Upper lobe of left lung (tissue), 6 donors: Measurements from ENCODE around the gene KRT81. TPM values are rescaled to one million over a fixed set of nuclear protein-coding genes. Genes with fewer than 3 reads are reported as not detected.

Experiments used
- ATAC-seq, 2 donors: fragments of 200-7000 bp; cut with Tn5 transposase; one replicate each; pipeline ENCODE4 v1.9.1; 2022; ENCODE audit warnings: mild to moderate bottlenecking in 2 of 2, moderate library complexity in 2 of 2; ENCODE audit not compliant: low FRiP score in 2 of 2
- DNase-seq, 2 donors: peaks; one replicate each; pipeline ENCODE4 v3.0.0-alpha.2; 2019 to 2020
- H3K27ac ChIP-seq, 4 donors: fragments of 200-600 bp; sonication (generic); one replicate each; pipeline ENCODE4 v1.5.1; 2016 to 2019
- H3K27me3 ChIP-seq, 4 donors: fragments of 200-600 bp; sonication (generic); one replicate each; pipeline ENCODE4 v1.5.1; 2017 to 2019
- H3K36me3 ChIP-seq, 4 donors: fragments of 200-600 bp; sonication (generic); one replicate each; pipeline ENCODE4 v1.5.1; 2016 to 2019
- H3K4me1 ChIP-seq, 4 donors: fragments of 200-600 bp; sonication (generic); one replicate each; pipeline ENCODE4 v1.5.1; 2018 to 2019
- H3K4me3 ChIP-seq, 4 donors: fragments of 200-600 bp; sonication (generic); one replicate each; pipeline ENCODE4 v1.5.1; 2017 to 2019; ENCODE audit warnings: mild to moderate bottlenecking in 2 of 4, moderate library complexity in 1 of 4
- H3K9me3 ChIP-seq, 4 donors: fragments of 200-600 bp; sonication (generic); one replicate each; pipeline ENCODE4 v1.5.1; 2018 to 2019
- EP300 ChIP-seq, 4 donors: sonication (generic); formaldehyde crosslinking; IDR thresholded peaks; one replicate each; pipeline ENCODE4 v1.5.1; 2017; ENCODE audit warnings: antibody characterized with exemption in 4 of 4, control low read depth in 2 of 4
- POLR2A ChIP-seq, 4 donors: fragments of 450-650 bp; IDR thresholded peaks; one replicate each; pipeline ENCODE4 v1.5.1; 2016 to 2017; ENCODE audit warnings: antibody characterized with exemption in 4 of 4, mild to moderate bottlenecking in 2 of 4
- POLR2AphosphoS5 ChIP-seq, 2 donors: sonication (generic); formaldehyde crosslinking; IDR thresholded peaks; one replicate each; pipeline ENCODE4 v1.5.1; 2017; ENCODE audit warnings: antibody characterized with exemption in 2 of 2
- WGBS, 2 donors: methylation state at CpG; one replicate each; pipeline ENCODE4 v1.1.5; 2017 to 2018; 5-methylcytosine and 5-hydroxymethylcytosine counted together
- total RNA-seq, 6 donors: library from RNA; depleted of rRNA in 4 of 6; stranded (reverse); fragments of >200 nt in 4 of 6; gene quantifications; one replicate each; pipeline versions ENCODE4 v1.1.0 to v1.2.1, GENCODE V29; 2016 to 2021
- TF ChIP-seq, protein P1 (sequence below), 6 experiments: fragments of 450-650 bp in 4 of 6; fragments of 200-600 bp in 2 of 6; sonication (generic) in 2 of 6; IDR thresholded peaks; one replicate each; pipeline ENCODE4 v1.5.1; 2016 to 2019; ENCODE audit warnings: antibody characterized with exemption in 6 of 6
- donor health status: DM: no; HTN: no; CAD: no; lungs with moderate emphysema.
- donor health status: DM: no; HTN: yes; CAD: no; lungs with severe emphysema.

KRT81 gene
- total RNA-seq, 6 donors from 2014 or later = 0.39 to 1.4 (median 0.52) TPM; not detected in 2

DNA sequence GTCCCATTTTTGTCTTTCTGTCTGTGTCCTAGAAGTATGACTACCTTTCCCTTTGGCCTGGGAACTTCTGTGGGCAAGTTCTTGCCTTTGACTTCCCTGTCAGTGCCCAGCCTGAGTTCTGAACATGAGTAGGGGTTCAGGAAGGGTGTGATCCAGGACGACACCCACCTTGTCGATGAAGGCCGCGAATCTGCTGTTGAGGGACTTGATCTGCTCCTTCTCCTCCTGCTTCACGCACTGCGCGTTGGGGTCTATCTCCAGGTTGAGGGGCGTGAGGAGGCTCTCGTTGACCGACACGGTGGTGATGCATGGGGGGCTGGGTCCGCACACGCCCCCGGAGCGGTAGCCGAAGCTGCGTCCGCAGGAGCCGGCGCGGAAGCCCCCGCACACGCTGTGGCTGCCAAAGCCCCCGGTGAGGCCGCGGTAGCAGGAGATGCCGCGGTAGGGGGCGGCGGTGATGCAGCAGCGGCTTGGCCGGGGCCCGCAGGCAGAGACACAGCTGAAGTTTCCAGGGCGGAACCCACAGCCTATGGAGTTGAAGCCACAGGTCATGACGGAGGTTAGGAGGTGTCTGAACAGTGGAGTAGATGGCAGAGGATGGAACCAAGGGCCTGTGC is 29.6 kb upstream of the KRT81 start, which contains the start of gene KRT83:
Gene KRT83, minus strand, starts transcription at position 615 of the 617 bp plus-strand sequence. Its CDS starts 63 bp downstream, at position 552.
- ATAC-seq (no peak), DNase-seq (peak in 1 of 2 donors; percentile 68)
- H3K27me3 ChIP-seq = peaks cover 0 to 8% (median 2%) of the 10 kb centered on the region in 4 donors
- H3K9me3 ChIP-seq = no peaks in the 10 kb centered on the region
- 70 to 74% methylated on average over 23 to 30 of the region's 35 CpGs for WGBS, 2 donors
- no peak for TF ChIP-seq POLR2AphosphoS5 (IDR thresholded peaks at IDR 0.05)
- TF ChIP-seq, protein P1, sequence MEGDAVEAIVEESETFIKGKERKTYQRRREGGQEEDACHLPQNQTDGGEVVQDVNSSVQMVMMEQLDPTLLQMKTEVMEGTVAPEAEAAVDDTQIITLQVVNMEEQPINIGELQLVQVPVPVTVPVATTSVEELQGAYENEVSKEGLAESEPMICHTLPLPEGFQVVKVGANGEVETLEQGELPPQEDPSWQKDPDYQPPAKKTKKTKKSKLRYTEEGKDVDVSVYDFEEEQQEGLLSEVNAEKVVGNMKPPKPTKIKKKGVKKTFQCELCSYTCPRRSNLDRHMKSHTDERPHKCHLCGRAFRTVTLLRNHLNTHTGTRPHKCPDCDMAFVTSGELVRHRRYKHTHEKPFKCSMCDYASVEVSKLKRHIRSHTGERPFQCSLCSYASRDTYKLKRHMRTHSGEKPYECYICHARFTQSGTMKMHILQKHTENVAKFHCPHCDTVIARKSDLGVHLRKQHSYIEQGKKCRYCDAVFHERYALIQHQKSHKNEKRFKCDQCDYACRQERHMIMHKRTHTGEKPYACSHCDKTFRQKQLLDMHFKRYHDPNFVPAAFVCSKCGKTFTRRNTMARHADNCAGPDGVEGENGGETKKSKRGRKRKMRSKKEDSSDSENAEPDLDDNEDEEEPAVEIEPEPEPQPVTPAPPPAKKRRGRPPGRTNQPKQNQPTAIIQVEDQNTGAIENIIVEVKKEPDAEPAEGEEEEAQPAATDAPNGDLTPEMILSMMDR (IDR thresholded peaks at IDR 0.05) = no peak
- TF ChIP-seq EP300 (IDR thresholded peaks at IDR 0.05) = no peak
- no peak for TF ChIP-seq POLR2A (IDR thresholded peaks at IDR 0.05)
- H3K4me1 ChIP-seq = no peaks in the 10 kb centered on the region
- H3K4me3 ChIP-seq = no peak within 1 kb of the TSS
- no peak within 1 kb of the TSS for H3K27ac ChIP-seq
- H3K36me3 ChIP-seq = no peaks in the 10 kb centered on the region

DNA sequence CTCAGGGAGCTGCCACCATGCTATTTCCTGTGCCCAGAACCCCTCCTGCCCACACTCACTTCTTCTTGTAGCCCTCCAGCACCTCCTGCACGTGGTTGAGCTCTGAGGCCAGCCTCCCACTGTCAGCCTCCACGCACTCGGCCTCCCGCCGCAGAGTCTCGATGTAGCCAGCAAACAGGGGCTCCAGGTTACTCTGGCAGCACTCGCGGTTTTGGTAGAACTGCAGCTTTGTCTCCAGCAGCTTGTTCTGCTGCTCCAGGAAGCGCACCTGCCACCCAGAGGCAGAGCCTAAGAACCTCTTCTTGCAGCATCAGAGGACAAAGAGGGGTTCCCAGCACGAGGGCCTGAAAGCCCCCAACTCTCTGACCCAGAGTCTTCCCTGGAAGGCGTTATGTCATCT is 27.8 kb upstream of the KRT81 start:
- no peak overlapping the region for H3K27ac ChIP-seq
- no peaks in the 10 kb centered on the region for H3K9me3 ChIP-seq
- DNase-seq (peak in 1 of 2 donors; percentile 48), ATAC-seq (no peak)
- TF ChIP-seq EP300 (IDR thresholded peaks at IDR 0.05) (no peak), POLR2A (IDR thresholded peaks at IDR 0.05) (no peak)
- TF ChIP-seq, protein P1 (IDR thresholded peaks at IDR 0.05) = no peak
- peaks cover 0 to 8% (median 2%) of the 10 kb centered on the region in 4 donors for H3K27me3 ChIP-seq
- no peaks in the 10 kb centered on the region for H3K36me3 ChIP-seq
- no peaks in the 10 kb centered on the region for H3K4me1 ChIP-seq
- 63 to 79% methylated on average over 10 to 11 of the region's 11 CpGs for WGBS, 2 donors
- no peak overlapping the region for H3K4me3 ChIP-seq

DNA sequence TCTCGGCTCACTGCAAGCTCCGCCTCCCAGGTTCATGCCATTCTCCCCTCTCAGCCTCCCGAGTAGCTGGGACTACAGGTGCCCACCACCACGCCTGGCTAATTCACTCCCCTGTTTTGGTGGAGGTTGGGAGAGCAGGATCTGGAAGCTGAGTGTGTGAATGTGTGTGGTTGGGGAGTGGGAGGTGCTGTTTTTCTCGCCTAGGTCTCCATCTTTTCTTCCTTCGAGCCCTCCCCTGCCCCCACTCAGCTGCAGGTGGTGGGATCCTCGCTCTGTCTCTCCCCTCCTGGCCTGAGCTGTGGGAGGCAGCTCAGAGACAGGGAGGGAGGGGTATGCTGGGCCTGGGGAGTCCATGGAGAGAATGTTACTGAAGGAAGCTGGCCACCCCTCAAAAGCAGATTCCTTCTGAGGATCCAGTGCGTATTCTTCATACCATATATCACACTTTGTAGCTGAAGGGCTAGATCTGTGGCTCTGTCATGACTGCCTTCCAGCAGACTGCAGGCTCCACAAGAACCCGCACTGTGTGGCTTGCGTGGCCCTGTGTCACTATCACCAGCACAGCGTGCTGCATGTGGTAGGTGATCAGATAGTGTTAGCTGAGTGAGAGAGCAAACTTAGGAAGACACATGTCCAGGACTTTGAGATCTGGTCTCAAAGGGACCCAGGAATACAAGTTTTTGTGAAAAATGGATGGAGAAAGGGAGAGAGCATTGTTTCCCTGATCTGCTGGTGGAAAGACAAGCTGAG is 27.1 kb upstream of the KRT81 start:
- Histone ChIP-seq H3K27ac (no peak overlapping the region), H3K36me3 (no peaks in the 10 kb centered on the region), H3K9me3 (no peaks in the 10 kb centered on the region), H3K4me1 (no peaks in the 10 kb centered on the region), H3K4me3 (no peak overlapping the region), H3K27me3 (peaks cover 0 to 8% (median 2%) of the 10 kb centered on the region in 4 donors)
- DNase-seq (no peak), ATAC-seq (no peak)
- 81 to 91% methylated on average over 11 of the region's 11 CpGs for WGBS, 2 donors
- TF ChIP-seq EP300 (IDR thresholded peaks at IDR 0.05) = no peak
- TF ChIP-seq POLR2A (IDR thresholded peaks at IDR 0.05) = no peak
- no peak for TF ChIP-seq POLR2AphosphoS5 (IDR thresholded peaks at IDR 0.05)
- TF ChIP-seq, protein P1 (IDR thresholded peaks at IDR 0.05) = no peak

DNA sequence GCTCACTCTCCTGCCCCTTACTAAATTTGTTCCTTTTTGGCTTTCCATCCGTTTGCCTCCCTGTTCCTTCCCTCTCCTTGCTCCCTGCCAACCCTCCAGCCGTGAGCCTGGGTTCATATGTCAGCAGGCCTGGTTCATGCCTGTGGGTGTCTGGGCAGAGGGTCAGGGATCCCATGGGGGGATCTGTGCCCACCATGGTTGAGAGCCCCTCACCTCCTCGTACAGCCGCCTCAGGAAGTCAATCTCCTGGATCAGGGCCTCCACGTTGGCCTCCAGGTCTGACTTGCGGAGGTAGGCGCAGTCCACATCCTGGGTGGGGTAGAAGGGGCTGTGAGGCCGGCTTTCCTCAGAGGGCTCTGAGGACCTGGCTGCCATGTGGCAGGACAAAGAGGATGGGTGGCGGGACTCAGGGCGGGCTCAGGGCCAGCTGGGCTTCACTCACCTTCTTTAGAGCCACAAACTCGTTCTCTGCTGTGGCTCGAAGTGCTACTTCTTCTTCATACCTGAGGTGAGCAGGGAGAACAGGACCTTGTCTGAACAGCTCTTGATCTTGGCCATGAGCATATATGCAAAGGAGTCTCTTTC is 26.2 kb upstream of the KRT81 start:
- 80 to 85% methylated on average over 8 to 11 of the region's 12 CpGs for WGBS, 2 donors
- no peak for TF ChIP-seq EP300 (IDR thresholded peaks at IDR 0.05)
- TF ChIP-seq POLR2AphosphoS5 (IDR thresholded peaks at IDR 0.05) = no peak
- no peak for TF ChIP-seq POLR2A (IDR thresholded peaks at IDR 0.05)
- TF ChIP-seq, protein P1 (IDR thresholded peaks at IDR 0.05) = no peak
- Histone ChIP-seq H3K4me3 (no peak overlapping the region), H3K36me3 (no peaks in the 10 kb centered on the region), H3K4me1 (no peaks in the 10 kb centered on the region), H3K9me3 (no peaks in the 10 kb centered on the region), H3K27me3 (peaks cover 0 to 8% (median 2%) of the 10 kb centered on the region in 4 donors), H3K27ac (no peak overlapping the region)
- DNase-seq (peak in 1 of 2 donors; percentile 46), ATAC-seq (no peak)
